SH-SY5Y (cell line): ENCODE measurements around the gene ZC2HC1C.

Experiments used
- GATA2 ChIP-seq: IDR thresholded peaks from 2 replicates; pipeline ENCODE4 v1.6.1; 2011; ENCODE audit warnings: mild to moderate bottlenecking, low read depth, low read length
- GATA3 ChIP-seq: IDR thresholded peaks from 2 replicates; pipeline ENCODE4 v1.6.1; 2011; ENCODE audit warnings: low read depth, mild to moderate bottlenecking, low read length, moderate library complexity

The ZC2HC1C gene

DNA sequence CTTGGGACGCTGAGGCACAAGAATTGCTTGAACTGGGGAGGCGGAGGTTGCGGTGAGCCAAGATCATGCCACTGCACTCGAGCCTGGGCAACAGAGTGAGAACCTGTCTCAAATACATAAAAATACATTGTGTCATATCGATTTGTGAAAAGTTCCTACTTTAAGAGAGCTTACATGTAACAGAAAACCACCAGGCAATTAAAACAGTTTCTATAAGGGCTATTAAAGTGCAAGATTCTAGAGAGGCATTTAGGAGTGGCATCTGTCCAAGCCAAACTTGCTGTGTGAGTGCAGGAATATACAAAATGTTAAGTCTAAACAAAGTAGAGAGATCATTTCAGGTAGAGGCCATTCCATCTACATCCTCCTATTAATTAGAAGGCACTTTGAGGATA is 59.2 kb downstream of the ZC2HC1C start:
- TF ChIP-seq GATA3: no peak
- TF ChIP-seq GATA2: no peak
